SK-N-SH treated with all-trans-retinoic acid at 6 μM for 48 hours (cell line): ENCODE data around the gene LAIR2.

ENCODE experiments used
- SNAI2 ChIP-seq: fragments of 250-450 bp; sonication (Bioruptor Pico); IDR thresholded peaks from 2 replicates; pipeline ENCODE4 v1.5.0; 2020; ENCODE audit warnings: mild to moderate bottlenecking, moderate library complexity
- ZNF565 ChIP-seq: fragments of 450-650 bp; formaldehyde crosslinking; conservative IDR thresholded peaks from 2 replicates; pipeline ENCODE4 v1.5.0; 2020; ENCODE audit warnings: low read depth, mild to moderate bottlenecking, moderate library complexity
- ZNF70 ChIP-seq: fragments of 450-650 bp; formaldehyde crosslinking; IDR thresholded peaks from 2 replicates; pipeline ENCODE4 v1.5.0; 2020; ENCODE audit warnings: mild to moderate bottlenecking, moderate library complexity

DNA sequence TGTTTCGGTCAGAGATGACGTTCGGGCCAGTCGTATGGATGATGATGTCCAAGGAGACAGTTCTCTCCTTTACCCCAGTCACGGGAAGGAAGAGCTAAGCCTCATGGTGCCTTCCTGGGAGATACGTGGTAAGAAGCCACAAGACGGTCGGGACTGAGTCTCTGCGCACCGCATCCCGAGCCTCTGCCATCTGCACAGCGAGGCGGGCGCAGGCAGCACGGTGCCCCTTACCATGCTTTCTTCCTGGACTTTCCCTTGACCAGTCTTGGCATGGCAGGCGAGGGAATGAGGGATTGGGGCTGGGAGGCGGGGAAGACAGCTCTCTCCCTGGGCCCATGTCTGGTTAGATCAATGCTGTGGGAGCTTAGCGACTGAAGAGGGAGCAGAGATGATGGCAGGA lies 10.1 kb upstream of the LAIR2 start:
- TF ChIP-seq SNAI2 (CRISPR knock-in tag): no peak
- TF ChIP-seq ZNF565 (CRISPR knock-in tag): no peak
- TF ChIP-seq ZNF70 (CRISPR knock-in tag): no peak
